Lung microvascular endothelial cell (primary cell): Measurements from ENCODE around the gene POLR3H. TPM values are rescaled to one million over a fixed set of nuclear protein-coding genes. Genes with fewer than 3 reads are reported as not detected.

Experiments
- DNase-seq, 2 donors: peaks; one replicate each; pipeline versions ENCODE4 v3.0.0 to v3.0.0-alpha.2; 2010; ENCODE audit warnings: low read depth in 2 of 2
- total RNA-seq: library from RNA; depleted of rRNA; stranded (reverse); fragments of >200 nt; gene quantifications from 2 replicates; pipeline ENCODE4 v1.2.1, GENCODE V29; 2014

Gene POLR3H
- total RNA-seq, 1 donor from 2014 or later: 9.3 TPM

- DNase-seq: no peak
Measured at GRCh38 chr22:41537203-41537602, 7.1 kb downstream of the POLR3H start.

GRCh38 chr22:41535244-41535643 lies 9.0 kb downstream of the POLR3H start:
- DNase-seq: peak; percentile 26 to 37

GRCh38 chr22:41534219-41534618 lies 10.1 kb downstream of the POLR3H start:
- no peak for DNase-seq

- peak; percentile 69 to 81 for DNase-seq
Measured at GRCh38 chr22:41532908-41533825, 11.1 kb downstream of the POLR3H start.

- DNase-seq: no peak
Measured at GRCh38 chr22:41531715-41532477, 12.4 kb downstream of the POLR3H start.

GRCh38 chr22:41530890-41531714 lies 13.2 kb downstream of the POLR3H start:
- DNase-seq: no peak

- no peak for DNase-seq
Measured at GRCh38 chr22:41528938-41529561, 15.2 kb downstream of the POLR3H start.

- no peak for DNase-seq
Measured at GRCh38 chr22:41528132-41528766, 16.0 kb downstream of the POLR3H start.

- peak; percentile 32 to 33 for DNase-seq
Measured at GRCh38 chr22:41526830-41527799, 17.2 kb downstream of the POLR3H start.

- DNase-seq: no peak
Measured at GRCh38 chr22:41526226-41526829, 17.9 kb downstream of the POLR3H start.

- no peak for DNase-seq
Measured at GRCh38 chr22:41525450-41526225, 18.6 kb downstream of the POLR3H start.

GRCh38 chr22:41524809-41525449 lies 19.3 kb downstream of the POLR3H start:
- peak in 1 of 2 donors; percentile 60 for DNase-seq

- peak; percentile 37 to 42 for DNase-seq
Measured at GRCh38 chr22:41524251-41524661, 20.0 kb downstream of the POLR3H start.

- peak; percentile 43 to 45 for DNase-seq
Measured at GRCh38 chr22:41523464-41524221, 20.6 kb downstream of the POLR3H start.

- no peak for DNase-seq
Measured at GRCh38 chr22:41522813-41523212, 21.5 kb downstream of the POLR3H start.

- no peak for DNase-seq
Measured at GRCh38 chr22:41521126-41521525, 23.1 kb downstream of the POLR3H start.

GRCh38 chr22:41518048-41518347 lies 26.3 kb downstream of the POLR3H start:
- no peak for DNase-seq
